GM12801 (cell line): ENCODE results near the gene ARHGEF2.
A peak's percentile ranks its signal among the peaks of the same experiment; 100 is the strongest.

Experiments used
- TF ChIP-seq, protein P1 (sequence below): IDR thresholded peaks from one replicate; pipeline ENCODE4 v1.5.1; 2011; ENCODE audit warnings: control low read depth; ENCODE audit not compliant: insufficient read length; ENCODE audit errors: extremely low read depth

ARHGEF2 gene

GRCh38 chr1:155989242-155990004 lies 11.1 kb upstream of the ARHGEF2 start:
- TF ChIP-seq, protein P1, sequence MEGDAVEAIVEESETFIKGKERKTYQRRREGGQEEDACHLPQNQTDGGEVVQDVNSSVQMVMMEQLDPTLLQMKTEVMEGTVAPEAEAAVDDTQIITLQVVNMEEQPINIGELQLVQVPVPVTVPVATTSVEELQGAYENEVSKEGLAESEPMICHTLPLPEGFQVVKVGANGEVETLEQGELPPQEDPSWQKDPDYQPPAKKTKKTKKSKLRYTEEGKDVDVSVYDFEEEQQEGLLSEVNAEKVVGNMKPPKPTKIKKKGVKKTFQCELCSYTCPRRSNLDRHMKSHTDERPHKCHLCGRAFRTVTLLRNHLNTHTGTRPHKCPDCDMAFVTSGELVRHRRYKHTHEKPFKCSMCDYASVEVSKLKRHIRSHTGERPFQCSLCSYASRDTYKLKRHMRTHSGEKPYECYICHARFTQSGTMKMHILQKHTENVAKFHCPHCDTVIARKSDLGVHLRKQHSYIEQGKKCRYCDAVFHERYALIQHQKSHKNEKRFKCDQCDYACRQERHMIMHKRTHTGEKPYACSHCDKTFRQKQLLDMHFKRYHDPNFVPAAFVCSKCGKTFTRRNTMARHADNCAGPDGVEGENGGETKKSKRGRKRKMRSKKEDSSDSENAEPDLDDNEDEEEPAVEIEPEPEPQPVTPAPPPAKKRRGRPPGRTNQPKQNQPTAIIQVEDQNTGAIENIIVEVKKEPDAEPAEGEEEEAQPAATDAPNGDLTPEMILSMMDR: peak; percentile 96

- TF ChIP-seq, protein P1: no peak
These were observed 6.0 kb upstream of the ARHGEF2 start for GRCh38 chr1:155984341-155984740.

GRCh38 chr1:155983191-155984024 lies 5.1 kb upstream of the ARHGEF2 start:
- TF ChIP-seq, protein P1: no peak

GRCh38 chr1:155982106-155982505 lies 3.8 kb upstream of the ARHGEF2 start:
- TF ChIP-seq, protein P1: no peak

DNA sequence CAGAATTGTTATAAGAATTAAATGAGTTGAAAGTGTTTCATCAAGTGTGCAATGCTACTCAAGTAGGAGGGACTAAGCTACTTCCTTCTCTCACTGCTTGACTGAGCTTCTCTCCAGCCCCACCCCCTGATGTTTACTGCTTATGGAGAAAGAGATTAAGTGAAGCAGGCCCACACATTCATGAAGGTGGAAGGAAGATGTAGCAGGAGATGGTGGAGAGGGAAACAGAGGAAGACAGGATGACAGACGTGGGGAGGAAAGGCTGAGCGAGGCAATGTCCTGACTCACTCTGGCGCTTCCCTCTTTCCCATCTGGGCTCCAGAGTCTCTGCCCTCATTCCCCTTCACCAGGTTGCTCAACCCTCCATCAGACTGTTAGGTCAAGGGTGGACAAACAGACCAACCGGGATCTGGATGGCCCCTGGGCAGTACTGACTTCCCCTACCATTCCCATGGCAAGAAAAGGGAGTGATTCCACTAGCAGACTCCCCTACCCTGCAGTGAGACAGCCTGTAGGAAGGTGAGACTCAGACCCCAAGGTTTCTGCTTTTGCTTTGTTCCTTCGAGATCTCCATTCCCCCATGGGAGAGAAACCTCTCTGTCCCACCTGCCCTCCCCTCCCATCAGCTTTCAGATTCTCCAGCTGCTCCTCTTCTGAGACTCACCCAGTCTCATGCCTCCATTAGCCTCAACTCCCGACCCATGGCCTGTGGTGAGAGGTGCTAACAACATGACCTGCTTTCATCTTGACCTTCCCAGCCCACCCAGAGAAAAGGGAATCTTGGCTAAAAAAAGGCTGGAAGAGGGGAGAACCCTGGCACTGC lies 3.1 kb upstream of the ARHGEF2 start:
- TF ChIP-seq, protein P1: no peak

DNA sequence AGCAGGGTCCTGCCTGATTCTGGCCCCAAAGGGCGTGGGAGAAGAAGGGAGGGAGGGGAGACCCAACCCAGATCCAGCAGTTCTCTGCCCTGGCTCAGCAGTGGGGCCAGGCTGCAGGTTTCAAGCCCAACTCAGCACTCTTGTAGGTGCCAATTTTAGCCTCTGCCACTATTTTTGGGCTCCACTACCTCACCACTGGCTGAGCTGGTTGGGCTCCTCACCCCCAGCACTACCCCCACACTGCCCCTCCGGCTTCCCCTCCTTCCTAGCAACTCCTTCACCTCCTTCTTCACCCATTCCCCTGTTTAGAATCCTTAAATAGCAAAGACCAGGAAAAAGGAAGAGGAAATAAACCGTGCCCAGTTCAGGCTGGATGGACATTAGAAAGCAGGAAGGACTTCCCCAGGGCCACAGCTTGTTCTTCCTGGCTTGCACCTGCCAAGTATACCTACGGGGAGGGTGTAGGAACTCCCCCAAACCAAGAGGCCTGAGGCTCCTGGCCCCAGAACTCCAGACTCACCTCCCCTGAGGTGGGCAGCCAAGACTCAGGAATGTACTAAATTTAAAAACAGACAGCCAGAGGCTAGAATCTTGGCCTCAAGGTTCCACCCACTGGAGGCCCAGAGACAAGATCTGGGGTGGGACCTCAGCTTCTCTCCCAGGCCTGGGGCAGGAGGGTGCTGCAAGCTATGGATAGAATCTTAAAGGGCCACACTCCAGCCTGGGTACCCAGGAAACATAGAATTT lies 1.4 kb upstream of the ARHGEF2 start:
- TF ChIP-seq, protein P1: no peak
